OCI-LY3 (cell line): ENCODE results near the gene ZMYND11.
"Not testable (repeated sequence)": the region's sequence is repeated elsewhere in the genome, so short reads cannot be mapped to it uniquely, and the experiment has no call there.

Source experiments
- H2AFZ ChIP-seq: fragments of 200-600, 300-600 bp; shearing (Covaris generic); 2 replicates; pipeline ENCODE4 v1.6.0; 2014; ENCODE audit warnings: antibody characterized with exemption, low read depth, low read length
- H3K27ac ChIP-seq: fragments of 200-600, 300-600 bp; sonication (generic); 2 replicates; pipeline ENCODE4 v1.5.1; 2014; ENCODE audit warnings: mild to moderate bottlenecking, low read length, moderate library complexity, mixed read lengths
- H3K27me3 ChIP-seq: fragments of 200-600, 300-600 bp; sonication (generic); 2 replicates; pipeline ENCODE4 v1.6.1; 2014; ENCODE audit warnings: low read depth, low read length, mixed read lengths
- H3K36me3 ChIP-seq: fragments of 200-600, 300-600 bp; sonication (generic); replicated peaks from 2 replicates; pipeline ENCODE3; 2014; ENCODE audit warnings: low read depth, low read length, mixed read lengths
- H3K4me1 ChIP-seq: fragments of 300-600, 200-600 bp; sonication (generic); 2 replicates; pipeline ENCODE4 v1.6.1; 2014; ENCODE audit warnings: low read length, mixed read lengths
- H3K4me2 ChIP-seq: fragments of 200-600, 300-600 bp; sonication (generic); 2 replicates; pipeline ENCODE4 v1.6.1; 2014; ENCODE audit warnings: low read length, mixed read lengths
- H3K4me3 ChIP-seq: fragments of 300-600, 200-600 bp; sonication (generic); 2 replicates; pipeline ENCODE4 v1.5.1; 2014; ENCODE audit warnings: antibody characterized with exemption, mild to moderate bottlenecking, low read length, moderate library complexity
- H3K79me2 ChIP-seq: fragments of 300-600, 200-600 bp; shearing (Covaris generic); 2 replicates; pipeline ENCODE4 v1.6.1; 2014; ENCODE audit warnings: mild to moderate bottlenecking, low read length, mixed read lengths
- H3K9ac ChIP-seq: fragments of 300-600, 200-600 bp; shearing (Covaris generic); 2 replicates; pipeline ENCODE4 v1.6.0; 2014; ENCODE audit warnings: mild to moderate bottlenecking, low read length, moderate library complexity
- H3K9me3 ChIP-seq: fragments of 200-600, 300-600 bp; shearing (Covaris generic); 2 replicates; pipeline ENCODE4 v1.6.1; 2014; ENCODE audit warnings: low read length, mixed read lengths; ENCODE audit not compliant: insufficient read depth
- H4K20me1 ChIP-seq: fragments of 200-600, 300-600 bp; sonication (generic); 2 replicates; pipeline ENCODE4 v1.6.1; 2016; ENCODE audit warnings: low read length, mixed read lengths; ENCODE audit not compliant: insufficient read depth
- EZH2phosphoT487 ChIP-seq: fragments of 200-600 bp; shearing (Covaris generic); IDR thresholded peaks from 2 replicates; pipeline ENCODE4 v1.6.1; 2018; ENCODE audit warnings: antibody characterized with exemption, mixed run types, low read depth
- TF ChIP-seq, protein P1 (sequence below): fragments of 200-600, 300-600 bp; sonication (generic); IDR thresholded peaks from 2 replicates; pipeline ENCODE4 v1.5.1; 2014; ENCODE audit warnings: antibody characterized with exemption, low read length, low read depth

ZMYND11 gene

DNA sequence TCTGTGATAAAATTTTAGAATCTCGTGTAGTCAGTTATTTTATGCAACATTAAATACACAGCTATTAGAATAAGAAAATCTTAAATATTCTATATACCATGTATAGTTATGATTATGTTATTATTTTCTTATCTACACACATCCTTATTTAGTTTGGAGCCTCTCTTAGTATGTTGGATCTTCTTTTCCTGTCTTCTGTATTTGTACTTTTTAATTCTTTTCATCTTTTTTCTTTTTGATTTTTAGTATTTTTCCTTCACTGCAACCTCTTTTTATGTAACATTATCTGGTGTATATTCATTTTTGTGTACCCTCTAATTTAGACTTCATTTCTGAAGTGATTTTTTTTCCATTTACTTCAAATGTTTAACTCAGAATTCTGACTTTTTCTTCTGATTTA, 48.9 kb downstream of the ZMYND11 start:
- H3K4me3 ChIP-seq, result no peak overlapping the region

GRCh38 chr10:184911-185310, 49.7 kb downstream of the ZMYND11 start:
- H3K79me2 ChIP-seq, result no peaks in the 10 kb centered on the region
- peaks cover 18% of the 10 kb centered on the region for H3K4me1 ChIP-seq
- H3K27me3 ChIP-seq, result no peaks in the 10 kb centered on the region
- peaks cover 11% of the 10 kb centered on the region for H3K36me3 ChIP-seq
- H3K4me2 ChIP-seq, result no peak overlapping the region
- no peaks in the 10 kb centered on the region for H4K20me1 ChIP-seq
- no peak overlapping the region for H3K9ac ChIP-seq
- no peaks in the 10 kb centered on the region for H3K9me3 ChIP-seq
- TF ChIP-seq, protein P1, sequence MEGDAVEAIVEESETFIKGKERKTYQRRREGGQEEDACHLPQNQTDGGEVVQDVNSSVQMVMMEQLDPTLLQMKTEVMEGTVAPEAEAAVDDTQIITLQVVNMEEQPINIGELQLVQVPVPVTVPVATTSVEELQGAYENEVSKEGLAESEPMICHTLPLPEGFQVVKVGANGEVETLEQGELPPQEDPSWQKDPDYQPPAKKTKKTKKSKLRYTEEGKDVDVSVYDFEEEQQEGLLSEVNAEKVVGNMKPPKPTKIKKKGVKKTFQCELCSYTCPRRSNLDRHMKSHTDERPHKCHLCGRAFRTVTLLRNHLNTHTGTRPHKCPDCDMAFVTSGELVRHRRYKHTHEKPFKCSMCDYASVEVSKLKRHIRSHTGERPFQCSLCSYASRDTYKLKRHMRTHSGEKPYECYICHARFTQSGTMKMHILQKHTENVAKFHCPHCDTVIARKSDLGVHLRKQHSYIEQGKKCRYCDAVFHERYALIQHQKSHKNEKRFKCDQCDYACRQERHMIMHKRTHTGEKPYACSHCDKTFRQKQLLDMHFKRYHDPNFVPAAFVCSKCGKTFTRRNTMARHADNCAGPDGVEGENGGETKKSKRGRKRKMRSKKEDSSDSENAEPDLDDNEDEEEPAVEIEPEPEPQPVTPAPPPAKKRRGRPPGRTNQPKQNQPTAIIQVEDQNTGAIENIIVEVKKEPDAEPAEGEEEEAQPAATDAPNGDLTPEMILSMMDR, result no peak
- TF ChIP-seq EZH2phosphoT487, result no peak
- no peak overlapping the region for H3K4me3 ChIP-seq
- no peak overlapping the region for H3K27ac ChIP-seq
- no peak overlapping the region for H2AFZ ChIP-seq

More for the DNA sequence above, 48.9 kb downstream of the ZMYND11 start:
- Histone ChIP-seq H3K36me3 (peaks cover 11% of the 10 kb centered on the region), H4K20me1 (no peaks in the 10 kb centered on the region), H3K4me2 (no peak overlapping the region), H3K79me2 (no peaks in the 10 kb centered on the region), H3K9me3 (no peaks in the 10 kb centered on the region), H3K4me1 (peaks cover 18% of the 10 kb centered on the region), H3K27ac (no peak overlapping the region), H3K9ac (no peak overlapping the region), H3K27me3 (no peaks in the 10 kb centered on the region), H2AFZ (no peak overlapping the region)
- no peak for TF ChIP-seq EZH2phosphoT487
- TF ChIP-seq, protein P1, result no peak

GRCh38 chr10:185571-185970, 50.3 kb downstream of the ZMYND11 start:
- peaks cover 18% of the 10 kb centered on the region for H3K4me1 ChIP-seq
- H3K4me3 ChIP-seq, H4K20me1 ChIP-seq, H3K27ac ChIP-seq, H3K79me2 ChIP-seq, H3K9me3 ChIP-seq, H3K9ac ChIP-seq, H3K27me3 ChIP-seq, H3K4me2 ChIP-seq, H2AFZ ChIP-seq: not testable (repeated sequence)
- peaks cover 11% of the 10 kb centered on the region for H3K36me3 ChIP-seq

GRCh38 chr10:186911-187310, 51.7 kb downstream of the ZMYND11 start:
- H3K4me2 ChIP-seq, result no peak overlapping the region
- TF ChIP-seq, protein P1, result no peak
- TF ChIP-seq EZH2phosphoT487, result no peak
- H3K27ac ChIP-seq, result no peak overlapping the region
- no peak overlapping the region for H3K9ac ChIP-seq
- H3K4me1 ChIP-seq, result peaks cover 18% of the 10 kb centered on the region
- peaks cover 11% of the 10 kb centered on the region for H3K36me3 ChIP-seq
- H4K20me1 ChIP-seq, result no peaks in the 10 kb centered on the region
- H2AFZ ChIP-seq, result no peak overlapping the region
- H3K27me3 ChIP-seq, result no peaks in the 10 kb centered on the region
- no peaks in the 10 kb centered on the region for H3K79me2 ChIP-seq
- H3K4me3 ChIP-seq, result no peak overlapping the region
- no peaks in the 10 kb centered on the region for H3K9me3 ChIP-seq

GRCh38 chr10:188546-188945, 53.3 kb downstream of the ZMYND11 start:
- H3K9ac ChIP-seq, result no peak overlapping the region
- no peak overlapping the region for H3K4me3 ChIP-seq
- no peak for TF ChIP-seq EZH2phosphoT487
- TF ChIP-seq, protein P1, result no peak
- peaks cover 5% of the 10 kb centered on the region; the same call in 1 of the 2 replicates for H3K4me1 ChIP-seq
- H3K27me3 ChIP-seq, result no peaks in the 10 kb centered on the region
- H3K4me2 ChIP-seq, result no peak overlapping the region
- no peaks in the 10 kb centered on the region for H4K20me1 ChIP-seq
- H3K36me3 ChIP-seq, result peaks cover 11% of the 10 kb centered on the region
- H3K79me2 ChIP-seq, result no peaks in the 10 kb centered on the region
- H3K9me3 ChIP-seq, result no peaks in the 10 kb centered on the region
- H3K27ac ChIP-seq, result no peak overlapping the region
- no peak overlapping the region for H2AFZ ChIP-seq
